ENCODE data around the gene SH3TC1. TPM values are rescaled to one million over a fixed set of nuclear protein-coding genes. Genes with fewer than 3 reads are reported as not detected.

Gene SH3TC1
- total and polyA plus RNA-seq, 2 of the 13 experiments (the other 11 are each of a cell fraction or from before 2014, with no cell fraction given): 14.9 to 21.8 TPM

GRCh38 chr4:8150152-8151090, 48.7 kb upstream of the SH3TC1 start:
- ChIA-PET CTCF (ENCODE audit: low intra/inter-chr PET ratio, low total read pairs) (no interaction called here), POLR2A (no interaction called here)
- Histone ChIP-seq H3K4me3 (replicated peaks in 1 of 3; ENCODE audit: insufficient read depth in 1 of 3, low read depth in 2 of 3, low read length in 3 of 3) (no peak overlapping the region), H3K79me2 (ENCODE audit: insufficient read depth, low read length) (no peaks in the 10 kb centered on the region), H3K27me3 (ENCODE audit: control insufficient read depth in 1 of 2, insufficient read depth in 2 of 2, low read length in 2 of 2) (peaks cover 7 to 73% of the 10 kb centered on the region in 2 experiments), H3K27ac (ENCODE audit: extremely low read length, insufficient read depth, low read length) (no peak overlapping the region), H3K36me3 (replicated peaks in 1 of 2; ENCODE audit: control insufficient read depth in 1 of 2, insufficient read depth in 2 of 2, low read length in 2 of 2) (no peaks in the 10 kb centered on the region), H3K9me3 (ENCODE audit: low read length) (no peaks in the 10 kb centered on the region), H3K9ac (ENCODE audit: insufficient read depth, low read depth, low read length) (no peak overlapping the region), H4K20me1 (ENCODE audit: insufficient read depth, low read length) (no peaks in the 10 kb centered on the region), H2AFZ (ENCODE audit: low read length) (no peak overlapping the region), H3K4me2 (ENCODE audit: low read depth, low read length) (no peak overlapping the region), H3K4me1 (ENCODE audit: insufficient read depth, low read length) (peaks cover 7% of the 10 kb centered on the region)
- intact Hi-C loops (cut with micrococcal nuclease; ENCODE audit: unreplicated experiment): no loop called here
- DNase-seq (ENCODE audit: low spot score) (no peak), ATAC-seq (no peak), FAIRE-seq (no peak)
- no TSS peak for BruUV-seq (replicated peaks)
- in situ Hi-C loops (cut with HindIII; ENCODE audit: extremely low pct_ligation_motif_present, low pct_unique_long_range_greater_than_20kb): no loop called here
- TF ChIP-seq ZNF546 (CRISPR knock-in tag; conservative IDR thresholded peaks at IDR 0.05): no peak
- TF ChIP-seq NKX3-1 (CRISPR knock-in tag; IDR thresholded peaks at IDR 0.05): no peak
- 33% methylated on average over 19 of the region's 29 CpGs for WGBS (ENCODE audit: low lambda C conversion rate)

DNA sequence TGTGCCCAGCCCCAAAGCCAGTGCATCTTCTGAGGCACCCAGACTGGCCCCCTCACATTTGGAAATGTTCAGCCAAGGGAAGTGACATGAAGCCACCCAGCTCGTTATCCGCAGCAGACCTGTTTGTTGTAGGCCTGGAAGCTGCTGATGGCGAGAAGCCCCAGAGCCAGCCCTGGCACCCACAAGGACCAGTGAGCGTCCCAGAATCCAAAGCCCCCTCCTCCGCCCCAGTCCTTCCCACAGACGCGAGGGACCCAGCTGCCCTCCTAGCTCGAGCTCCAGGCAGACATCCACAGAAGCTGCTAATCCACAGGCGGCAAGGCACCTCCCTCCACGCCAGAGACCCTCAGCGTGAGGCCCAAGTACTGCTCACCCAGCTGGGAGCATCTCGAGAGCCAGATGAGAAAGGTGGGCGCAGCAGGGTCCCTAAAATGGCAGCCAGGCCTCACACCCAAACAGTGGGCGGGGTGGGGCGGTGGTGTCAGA, 47.9 kb upstream of the SH3TC1 start:
- TF ChIP-seq ZNF850 (CRISPR knock-in tag; conservative IDR thresholded peaks at IDR 0.05) (no peak), KLF6 (CRISPR knock-in tag; IDR thresholded peaks at IDR 0.05) (no peak), DMAP1 (CRISPR knock-in tag; IDR thresholded peaks at IDR 0.05) (no peak), ZNF282 (IDR thresholded peaks at IDR 0.05; ENCODE audit: partially characterized antibody) (no peak), ZSCAN21 (CRISPR knock-in tag; IDR thresholded peaks at IDR 0.05; ENCODE audit: borderline replicate concordance) (no peak), ZEB1 (IDR thresholded peaks at IDR 0.05; ENCODE audit: insufficient replicate concordance, low read depth) (no peak), SP1 (IDR thresholded peaks at IDR 0.05) (no peak), SP1 (CRISPR knock-in tag; IDR thresholded peaks at IDR 0.05) (no peak), GATAD2A (CRISPR knock-in tag; IDR thresholded peaks at IDR 0.05) (no peak), IRF2 (CRISPR knock-in tag; IDR thresholded peaks at IDR 0.05) (no peak), THAP11 (CRISPR knock-in tag; IDR thresholded peaks at IDR 0.05) (no peak), HOXA7 (CRISPR knock-in tag; IDR thresholded peaks at IDR 0.05) (no peak), KAT7 (CRISPR knock-in tag; IDR thresholded peaks at IDR 0.05; ENCODE audit: borderline replicate concordance) (no peak), ZBTB42 (CRISPR knock-in tag; IDR thresholded peaks at IDR 0.05) (no peak), PLSCR1 (CRISPR knock-in tag; IDR thresholded peaks at IDR 0.05; ENCODE audit: borderline replicate concordance) (no peak), ATF5 (CRISPR knock-in tag; IDR thresholded peaks at IDR 0.05; ENCODE audit: low read depth) (no peak)
- no peak overlapping the region for H2AFZ ChIP-seq (ENCODE audit: low read length)
- WGBS (ENCODE audit: low lambda C conversion rate): 13% methylated on average over 3 of the region's 15 CpGs
- peaks cover 7 to 67% of the 10 kb centered on the region in 2 experiments; a peak in 4 of 5 replicates for H3K27me3 ChIP-seq (ENCODE audit: control insufficient read depth in 1 of 2, insufficient read depth in 2 of 2, low read length in 2 of 2)
- H3K79me2 ChIP-seq (ENCODE audit: insufficient read depth, low read length): no peaks in the 10 kb centered on the region
- H3K9me3 ChIP-seq (ENCODE audit: low read length): no peaks in the 10 kb centered on the region
- BruUV-seq (replicated peaks): no TSS peak
- no peak overlapping the region for H3K4me2 ChIP-seq (ENCODE audit: low read depth, low read length)
- no peaks in the 10 kb centered on the region for H3K36me3 ChIP-seq (replicated peaks in 1 of 2; ENCODE audit: control insufficient read depth in 1 of 2, insufficient read depth in 2 of 2, low read length in 2 of 2)
- intact Hi-C loops (cut with micrococcal nuclease; ENCODE audit: unreplicated experiment): no loop called here
- CTCF ChIA-PET (ENCODE audit: low intra/inter-chr PET ratio, low total read pairs): no interaction called here
- no peak overlapping the region for H3K4me3 ChIP-seq (replicated peaks in 1 of 3; ENCODE audit: insufficient read depth in 1 of 3, low read depth in 2 of 3, low read length in 3 of 3)
- no peak for ATAC-seq
- H3K27ac ChIP-seq (ENCODE audit: extremely low read length, insufficient read depth, low read length): no peak overlapping the region
- no peak for FAIRE-seq
- no peaks in the 10 kb centered on the region for H4K20me1 ChIP-seq (ENCODE audit: insufficient read depth, low read length)
- POLR2A ChIA-PET: no interaction called here
- H3K9ac ChIP-seq (ENCODE audit: insufficient read depth, low read depth, low read length): no peak overlapping the region
- DNase-seq (ENCODE audit: low spot score): no peak
- no peaks in the 10 kb centered on the region for H3K4me1 ChIP-seq (ENCODE audit: insufficient read depth, low read length)
- in situ Hi-C loops (cut with HindIII; ENCODE audit: extremely low pct_ligation_motif_present, low pct_unique_long_range_greater_than_20kb): no loop called here

Measured in HepG2 (cell line).